COLO668 (cell line): Measurements from ENCODE around the gene TAPBP.
A peak's percentile ranks its signal among the peaks of the same experiment; 100 is the strongest.
"Not testable (repeated sequence)": the region's sequence is repeated elsewhere in the genome, so short reads cannot be mapped to it uniquely, and the experiment has no call there.

ENCODE experiments used
- DNase-seq: peaks from one replicate; lab custom pipeline; 2025; ENCODE audit not compliant: unreplicated experiment; lab: John Stamatoyannopoulos, UW

The TAPBP gene

DNA sequence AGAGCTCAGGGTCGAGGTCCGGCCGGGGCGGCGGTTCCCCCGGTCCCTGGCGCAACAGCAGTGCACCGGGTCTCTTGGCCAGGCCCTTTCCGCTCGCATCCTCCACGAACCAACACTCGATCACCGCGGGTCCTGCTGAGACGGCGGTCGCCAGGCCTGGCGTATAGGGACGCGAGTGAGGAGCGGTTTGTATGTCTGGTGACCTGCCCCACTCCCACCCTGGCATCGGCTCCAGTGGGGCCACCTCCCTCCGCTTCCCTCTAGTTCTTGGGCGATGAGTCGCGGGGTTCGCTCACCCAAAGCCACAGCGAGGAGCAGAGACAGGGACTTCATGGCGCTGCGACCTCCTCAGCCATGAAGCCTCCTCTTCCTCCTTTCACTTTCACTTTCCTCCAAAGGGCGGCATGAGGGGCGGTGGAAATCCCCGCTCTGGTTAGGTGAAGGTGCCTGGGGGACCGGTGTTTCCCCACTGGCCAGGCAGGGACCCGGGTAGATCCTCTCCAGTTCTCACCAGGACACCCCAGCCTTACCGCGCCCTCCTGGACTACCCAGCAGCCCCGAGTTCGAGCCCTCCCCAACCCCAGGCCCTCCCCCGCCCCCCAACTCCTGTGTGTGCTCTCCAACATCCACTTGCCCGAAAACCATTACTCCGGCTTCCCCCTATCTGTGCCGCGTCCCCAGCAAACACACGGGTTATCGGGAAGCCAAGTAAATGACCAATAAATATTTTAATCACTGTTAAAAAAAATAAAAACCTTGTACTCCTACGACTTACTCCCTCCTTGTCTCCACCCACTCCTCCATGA lies at the start of gene TAPBP:
TAPBP (minus strand) TSS at position 370 of the 806 bp plus-strand sequence; CDS start at position 333, 37 bp downstream.
- DNase-seq: peak; percentile 62

DNA sequence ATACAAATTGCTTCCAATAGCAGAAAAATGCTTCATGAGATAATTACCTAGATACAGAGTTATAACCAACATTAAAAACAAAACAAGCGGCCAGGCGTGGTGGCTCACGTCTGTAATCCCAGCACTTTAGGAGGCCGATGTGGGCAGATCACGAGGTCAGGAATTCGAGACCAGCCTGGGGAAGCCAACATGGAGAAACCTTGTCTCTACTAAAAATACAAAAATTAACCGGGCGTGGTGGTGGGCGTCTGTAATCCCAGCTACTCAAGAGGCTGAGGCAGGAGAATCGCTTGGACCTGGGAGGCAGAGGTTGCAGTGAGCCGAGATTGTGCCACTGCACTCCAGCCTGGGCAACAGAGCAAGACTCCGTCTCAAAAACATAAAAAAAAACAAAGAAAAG lies 49.6 kb upstream of the TAPBP start:
- DNase-seq: not testable (repeated sequence)

DNA sequence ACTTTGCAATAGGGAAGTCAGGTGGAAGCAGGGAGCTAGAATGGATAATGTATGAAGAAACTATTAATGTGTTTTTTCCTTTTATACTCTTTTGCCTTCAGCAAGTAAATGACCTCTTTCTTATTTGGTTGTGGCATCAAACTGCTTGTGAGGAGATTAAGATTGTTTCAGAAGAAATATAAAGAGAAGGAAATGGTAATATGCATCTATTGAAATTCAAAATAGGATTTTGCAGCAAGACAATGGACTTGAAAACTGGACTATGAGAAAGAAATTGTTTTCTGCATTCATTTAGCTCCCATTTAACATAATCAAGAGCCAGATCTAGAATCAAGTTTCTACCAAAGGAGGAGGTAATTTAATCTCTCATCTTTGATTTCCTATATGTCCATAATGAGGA lies 45.5 kb upstream of the TAPBP start:
- DNase-seq: no peak

DNA sequence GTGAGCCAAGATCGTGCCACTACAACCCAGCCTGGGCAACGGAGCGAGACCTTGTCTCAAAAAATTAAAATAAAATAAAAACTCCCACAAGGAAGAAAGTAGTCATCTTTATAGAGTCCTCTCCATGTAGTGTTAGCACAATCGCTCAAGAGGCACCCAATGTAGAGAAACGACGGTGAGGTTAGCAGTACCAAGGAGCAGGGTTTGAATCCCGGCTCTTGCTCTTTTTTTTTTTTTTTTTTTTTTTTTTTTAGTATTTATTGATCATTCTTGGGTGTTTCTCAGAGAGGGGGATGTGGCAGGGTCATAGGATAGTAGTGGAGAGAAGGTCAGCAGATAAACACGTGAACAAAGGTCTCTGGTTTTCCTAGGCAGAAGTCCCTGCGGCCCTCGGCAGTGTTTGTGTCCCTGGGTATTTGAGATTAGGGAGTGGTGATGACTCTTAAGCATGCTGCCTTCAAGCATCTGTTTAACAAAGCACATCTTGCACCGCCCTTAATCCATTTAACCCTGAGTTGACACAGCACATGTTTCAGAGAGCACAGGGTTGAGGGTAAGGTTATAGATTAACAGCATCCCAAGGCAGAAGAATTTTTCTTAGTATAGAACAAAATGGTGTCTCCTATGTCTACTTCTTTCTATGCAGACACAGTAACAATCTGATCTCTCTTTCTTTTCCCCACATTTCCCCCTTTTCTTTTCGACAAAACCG lies 43.4 kb upstream of the TAPBP start:
- not testable (repeated sequence) for DNase-seq

DNA sequence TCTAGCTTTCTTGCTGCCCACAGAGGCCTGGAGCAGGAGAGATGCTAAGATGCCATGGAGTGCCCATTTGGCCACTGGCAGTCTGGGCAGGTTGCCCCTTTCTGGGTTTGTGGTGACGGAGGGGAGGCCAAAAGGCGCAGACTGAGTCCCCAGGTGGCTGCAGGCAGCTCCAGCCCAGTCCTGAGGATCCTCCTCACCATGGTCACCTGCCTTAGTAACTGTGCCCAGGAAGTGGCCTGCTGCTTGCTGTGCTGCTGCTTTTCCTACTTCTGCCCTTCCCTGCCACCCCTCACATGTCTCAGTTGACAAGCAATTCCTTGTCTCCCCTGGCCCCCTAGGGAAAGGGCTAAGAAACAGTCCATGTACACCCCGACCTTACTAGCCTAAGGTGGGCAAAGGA lies 42.4 kb upstream of the TAPBP start:
- DNase-seq: no peak

DNA sequence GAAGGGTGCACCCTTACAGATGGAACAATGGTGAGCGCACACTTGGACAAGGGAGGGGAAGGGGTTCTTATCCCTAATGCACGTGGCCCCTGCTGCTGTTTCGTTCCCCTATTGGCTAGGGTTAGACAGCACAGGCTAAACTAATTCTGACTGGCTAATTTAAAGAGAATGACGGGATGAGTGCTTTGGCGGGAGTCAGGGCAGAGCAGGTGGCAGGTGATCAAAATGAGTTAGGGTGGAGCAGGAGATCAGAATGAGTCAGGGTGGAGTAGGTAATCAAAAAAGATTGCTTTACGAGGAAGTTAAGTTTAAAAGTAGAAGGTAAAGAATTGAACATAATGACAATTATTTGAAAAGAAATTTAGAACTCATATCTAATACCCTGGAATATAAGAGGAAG lies 42.0 kb upstream of the TAPBP start:
- not testable (repeated sequence) for DNase-seq

DNA sequence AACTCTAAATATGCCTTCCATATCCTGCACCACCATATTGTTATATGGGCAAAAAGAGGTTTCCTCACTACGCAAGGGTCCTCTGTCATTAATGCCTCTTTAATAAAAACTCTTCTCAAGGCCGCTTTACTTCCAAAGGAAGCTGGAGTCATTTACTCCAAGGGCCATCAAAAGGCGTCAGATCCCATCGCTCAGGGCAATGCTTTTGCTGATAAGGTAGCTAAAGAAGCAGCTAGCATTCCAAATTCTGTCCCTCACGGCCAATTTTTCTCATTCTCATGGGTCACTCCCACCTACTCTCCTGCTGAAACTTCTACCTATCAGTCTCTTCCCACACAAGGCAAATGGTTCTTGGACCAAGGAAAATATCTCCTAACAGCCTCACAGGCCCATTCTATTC lies 33.9 kb upstream of the TAPBP start:
- DNase-seq: no peak

DNA sequence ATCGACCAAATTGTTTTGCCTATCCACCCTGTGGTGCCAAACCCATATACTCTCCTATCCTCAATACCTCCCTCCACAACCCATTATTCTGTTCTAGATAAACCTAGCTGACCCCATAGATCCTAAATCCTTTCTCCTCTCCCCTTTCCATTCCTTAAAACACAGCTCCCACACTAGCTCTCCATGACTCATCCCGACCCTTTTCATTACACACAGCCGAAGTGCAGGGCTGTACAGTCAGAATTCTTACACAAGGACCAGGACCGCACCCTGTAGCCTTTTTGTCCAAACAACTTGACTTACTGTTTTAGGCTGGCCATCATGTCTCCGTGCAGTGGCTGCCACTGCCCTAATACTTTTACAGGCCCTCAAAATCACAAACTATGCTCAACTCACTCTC lies 33.1 kb upstream of the TAPBP start:
- not testable (repeated sequence) for DNase-seq

DNA sequence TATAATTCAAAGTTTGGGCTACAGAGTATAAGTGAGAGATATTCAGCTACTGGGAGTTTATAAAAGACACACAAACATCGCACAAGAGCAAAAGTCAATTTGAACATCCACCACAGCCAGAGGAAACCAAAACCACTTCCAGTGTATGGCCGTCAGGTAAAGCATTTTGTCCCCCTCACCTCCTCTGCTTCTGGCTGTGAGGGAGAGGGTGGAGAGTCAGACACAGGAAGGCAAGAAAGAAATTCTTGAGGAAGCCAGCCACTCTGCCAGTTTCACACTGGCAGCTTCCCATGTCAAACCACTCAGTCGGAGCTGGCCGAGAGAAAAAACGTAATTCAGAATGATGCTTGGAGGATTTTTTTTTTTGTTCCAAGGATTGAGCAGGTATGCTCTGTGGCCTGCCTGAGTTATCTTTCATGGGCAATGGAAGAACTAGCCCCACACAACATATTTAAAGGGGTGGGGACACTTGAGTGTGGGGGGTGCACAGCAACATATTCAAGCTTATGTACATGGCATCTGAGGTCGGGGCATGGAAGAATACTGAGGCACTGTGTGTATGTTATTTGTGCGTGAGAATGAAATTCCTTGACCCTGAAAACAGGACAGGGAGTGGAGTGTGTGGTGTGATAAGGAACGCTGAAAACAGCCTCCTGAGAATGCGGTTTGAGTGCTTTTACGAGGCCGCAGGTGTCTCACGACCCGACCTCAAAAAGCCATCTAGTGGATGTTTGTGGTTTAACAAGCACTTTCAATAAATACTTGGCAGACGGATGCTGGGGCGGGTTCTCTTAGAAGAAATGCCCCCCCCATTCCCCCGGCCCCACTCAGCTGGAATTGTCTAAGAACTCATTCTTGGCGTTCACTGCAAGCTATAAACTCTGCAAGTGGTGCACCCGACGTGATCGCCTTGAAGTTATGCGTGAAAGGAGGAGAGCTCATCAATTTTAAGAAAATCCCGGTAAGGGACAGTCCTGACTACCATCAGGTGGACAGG lies 31.1 kb upstream of the TAPBP start:
- peak; percentile 30 for DNase-seq

DNA sequence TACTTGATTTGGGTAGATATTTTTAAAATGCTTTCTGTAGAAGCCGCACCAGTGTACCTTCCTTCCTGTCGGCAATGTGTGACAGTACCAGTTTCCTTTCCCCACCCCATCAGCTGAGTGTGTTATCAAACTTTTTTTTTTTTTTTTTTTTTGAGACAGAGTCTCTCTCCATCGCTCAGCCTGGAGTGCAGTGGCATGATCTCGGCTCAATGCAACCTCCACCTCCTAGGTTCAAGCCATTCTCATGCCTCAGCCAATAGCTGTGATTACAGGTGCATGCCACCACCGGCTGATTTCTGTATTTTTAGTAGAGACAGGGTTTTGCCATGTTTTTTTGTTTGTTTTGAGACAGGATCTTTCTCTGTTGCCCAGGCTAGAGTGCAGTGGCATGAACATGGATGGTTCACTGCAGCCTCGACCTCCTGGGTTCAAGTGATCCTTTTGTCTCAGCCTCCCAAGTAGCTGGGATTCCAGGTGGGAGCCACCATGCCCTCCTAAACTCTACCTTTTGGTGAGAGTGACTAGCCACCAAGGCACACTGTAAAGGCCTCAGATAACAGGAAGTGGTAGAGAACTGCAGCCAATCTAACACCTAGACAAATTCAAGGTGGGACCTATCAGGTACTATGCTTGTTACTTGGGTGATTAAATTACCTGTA lies 30.2 kb upstream of the TAPBP start:
- DNase-seq: no peak

DNA sequence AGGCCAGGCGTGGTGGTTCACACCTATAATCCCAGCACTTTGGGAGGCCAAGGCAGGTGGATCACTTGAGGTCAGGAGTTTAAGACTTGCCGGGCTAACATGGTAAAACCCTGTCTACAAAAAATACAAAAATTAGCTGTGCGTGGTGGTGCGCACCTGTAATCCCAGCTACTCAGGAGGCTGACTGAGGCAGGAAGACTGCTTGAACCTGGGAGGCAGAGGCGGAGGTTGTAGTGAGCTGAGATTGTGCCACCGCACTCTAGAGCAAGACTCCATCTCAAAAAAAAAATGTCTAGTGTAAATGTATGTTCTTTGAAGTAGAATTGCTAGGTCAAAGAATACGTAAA lies 29.7 kb upstream of the TAPBP start:
- not testable (repeated sequence) for DNase-seq

DNA sequence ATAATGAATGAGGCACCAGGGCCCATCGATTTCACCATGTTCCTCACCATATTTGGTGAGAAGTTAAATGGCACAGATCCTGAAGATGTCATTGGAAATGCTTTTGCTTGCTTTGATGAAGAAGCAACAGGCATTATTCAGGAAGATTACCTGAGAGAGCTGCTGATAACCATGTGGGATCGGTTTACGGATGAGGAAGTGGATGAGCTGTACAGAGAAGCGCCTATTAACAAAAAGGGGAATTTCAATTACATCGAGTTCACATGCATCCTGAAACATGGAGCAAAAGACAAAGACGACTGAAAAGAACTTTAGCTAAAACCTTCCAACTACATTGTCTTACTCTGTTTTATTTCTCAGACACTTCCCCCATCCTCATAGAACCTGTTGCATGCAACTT lies 25.3 kb upstream of the TAPBP start:
- DNase-seq: no peak

DNA sequence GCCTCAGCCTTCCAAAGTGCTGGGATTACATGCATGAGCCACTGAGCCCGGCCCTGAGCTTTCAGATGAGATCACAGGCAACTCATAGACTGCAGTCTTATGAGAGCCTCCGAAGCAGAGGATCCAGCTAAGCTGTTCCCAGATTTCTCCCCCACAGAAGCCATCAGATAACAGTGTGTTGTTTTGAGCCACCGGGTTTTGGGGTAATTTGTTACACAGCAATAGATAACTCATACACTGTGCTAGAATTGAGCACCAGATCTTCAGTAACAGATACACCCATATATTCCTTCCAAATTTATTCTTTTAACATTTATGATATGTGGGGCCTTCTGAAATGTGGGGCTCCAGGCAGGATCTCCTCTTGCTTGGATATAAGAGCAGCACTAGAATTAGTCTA lies 22.6 kb upstream of the TAPBP start:
- DNase-seq: no peak

DNA sequence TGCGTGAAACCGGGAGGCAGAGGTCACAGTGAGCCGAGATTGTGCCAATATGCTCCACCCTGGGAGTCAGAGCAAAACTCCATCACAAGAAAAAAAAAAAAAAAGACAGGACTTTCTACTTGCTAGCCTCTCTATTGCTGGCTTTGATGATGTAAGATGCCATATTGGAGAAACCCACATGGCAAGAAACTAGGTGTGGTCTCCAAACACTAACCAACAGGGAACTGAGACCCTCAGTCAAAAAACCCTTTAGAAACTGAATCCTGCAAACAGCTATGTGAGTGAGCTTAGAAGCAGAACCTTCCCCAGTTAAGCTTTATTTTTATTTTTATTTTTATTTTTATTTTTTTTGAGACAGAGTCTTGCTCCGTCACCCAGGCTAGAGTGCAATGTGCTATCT lies 22.0 kb upstream of the TAPBP start:
- DNase-seq: no peak

DNA sequence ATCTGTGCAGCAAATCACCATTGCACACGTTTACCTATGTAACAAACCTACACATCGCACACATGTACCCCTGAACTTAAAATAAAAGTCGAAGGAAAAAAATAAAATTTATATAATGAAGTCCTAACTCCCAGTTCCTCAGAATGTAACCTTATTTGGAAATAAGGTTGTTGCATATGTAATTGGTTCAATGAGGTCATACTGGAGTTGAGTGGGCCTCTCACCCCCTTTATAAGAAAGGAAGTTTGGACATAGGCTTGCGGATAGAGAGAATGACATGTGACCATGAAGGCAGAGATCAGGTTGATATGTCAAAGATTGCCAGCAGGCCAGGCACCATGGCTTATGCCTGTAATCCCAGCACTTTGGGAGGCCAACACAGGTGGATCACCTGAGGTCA lies 19.8 kb upstream of the TAPBP start:
- DNase-seq: no peak

DNA sequence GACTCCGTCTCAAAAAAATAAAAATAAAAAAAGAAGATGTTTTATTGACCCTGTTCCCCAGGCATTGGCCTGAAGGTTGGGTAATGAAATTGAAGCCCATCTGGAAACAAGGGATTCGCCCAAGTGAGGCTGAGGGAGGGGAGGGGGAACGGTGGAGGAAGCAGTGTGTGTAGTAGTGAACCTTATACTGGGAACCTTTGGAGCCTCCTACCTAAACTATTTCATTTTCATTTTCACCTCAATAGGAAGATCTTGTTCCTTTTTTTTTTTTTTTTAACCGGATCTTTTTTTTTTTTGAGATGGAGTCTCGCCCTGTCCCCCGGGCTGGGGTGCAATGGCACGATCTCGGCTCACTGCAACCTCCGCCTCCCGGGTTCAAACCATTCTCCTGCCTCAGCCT lies 16.9 kb upstream of the TAPBP start:
- DNase-seq: no peak

DNA sequence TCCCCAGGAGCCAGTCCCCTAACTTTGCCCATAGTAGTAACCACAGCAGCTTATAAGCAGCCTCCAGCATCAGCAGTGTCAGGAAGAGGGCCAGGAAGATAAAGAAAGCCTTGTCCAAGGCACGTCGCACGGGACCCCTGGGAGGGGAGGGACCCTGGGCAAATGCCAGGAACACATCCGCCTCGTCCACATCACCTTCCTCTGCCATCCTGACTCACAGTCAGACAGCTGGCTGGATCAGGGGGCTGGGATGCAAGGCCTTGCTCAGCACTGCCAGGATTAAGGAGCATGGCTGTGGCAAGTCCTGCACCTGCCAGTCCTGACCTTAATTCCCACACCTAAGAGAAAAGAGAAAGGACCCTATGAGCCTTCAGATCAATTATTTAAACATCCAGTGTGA lies 15.2 kb upstream of the TAPBP start:
- DNase-seq: no peak

DNA sequence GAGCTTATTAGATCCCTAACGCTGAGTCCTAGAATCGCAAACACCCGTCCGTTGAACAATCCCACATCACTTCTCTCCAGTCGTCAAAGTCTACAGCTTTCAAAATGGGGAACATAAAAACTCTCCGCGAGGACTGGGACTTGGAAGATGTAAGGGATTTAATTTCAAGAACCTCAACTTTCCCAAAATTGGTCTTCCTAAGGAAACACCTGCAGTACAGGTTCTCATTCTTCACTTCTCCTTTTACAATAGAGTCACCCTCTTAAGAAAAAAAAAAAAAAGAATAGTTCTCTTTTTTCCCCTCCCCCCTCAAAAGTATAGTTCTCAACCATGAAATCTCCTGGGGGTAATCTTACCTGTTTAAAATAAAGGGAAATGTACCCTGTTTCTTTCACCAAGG lies 10.2 kb upstream of the TAPBP start:
- no peak for DNase-seq

DNA sequence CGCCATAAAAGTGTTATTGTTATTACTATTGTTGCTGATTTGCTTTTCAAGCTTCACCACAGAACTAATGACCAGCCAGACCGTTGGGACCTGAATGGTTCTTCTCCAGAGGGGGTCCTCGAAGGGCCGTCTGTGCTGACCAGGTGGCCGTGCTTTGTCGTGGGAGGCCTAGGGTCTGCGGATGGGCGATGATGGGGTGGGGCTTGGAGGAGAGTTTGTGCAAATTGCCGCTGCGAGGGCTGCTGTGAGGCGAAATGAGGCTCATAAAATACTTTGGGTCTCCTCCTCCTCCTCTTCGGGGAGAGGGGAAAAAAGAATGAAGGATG lies 9.7 kb upstream of the TAPBP start:
- DNase-seq: no peak

DNA sequence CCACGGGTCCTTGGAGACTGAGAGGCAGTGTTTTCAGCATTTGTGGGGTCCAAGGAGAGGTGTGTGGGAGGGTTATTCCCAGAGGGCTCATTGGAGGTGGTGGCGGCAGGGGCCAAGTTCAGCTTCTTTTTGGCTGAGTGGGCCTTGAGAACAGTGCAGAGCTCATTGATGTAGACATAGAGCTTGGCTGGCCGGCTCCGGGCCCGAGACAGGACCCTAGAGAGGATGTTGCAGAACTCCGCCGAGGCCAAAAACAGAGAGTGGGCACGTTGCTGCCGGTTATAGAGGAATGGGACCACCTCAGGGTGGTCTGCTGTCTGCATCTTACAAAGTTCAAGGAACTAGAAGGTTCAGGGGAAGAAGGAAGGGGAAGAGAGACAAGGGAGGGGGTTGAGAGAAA lies 7.3 kb upstream of the TAPBP start:
- no peak for DNase-seq
